T-helper 1 cell treated with Interleukin-12 subunit alpha and Interleukin-12 subunit beta and Interleukin-4 antibody, amounts not matched to agents 30 ng/mL and 1 ng/mL, for 36 hours (primary cell): ENCODE results near the gene KCNN1. TPM values are rescaled to one million over a fixed set of nuclear protein-coding genes. Genes with fewer than 3 reads are reported as not detected.
"Not testable (repeated sequence)": the region's sequence is repeated elsewhere in the genome, so short reads cannot be mapped to it uniquely, and the experiment has no call there.

Source experiments
- intact Hi-C: fragments of 100-400 bp; cut with micrococcal nuclease; formaldehyde crosslinking; loops from one replicate; pipeline ENCODE4 v1.15.1; 2024
- total RNA-seq: library from RNA; stranded (reverse); gene quantifications from 2 replicates; pipeline ENCODE4 v1.2.3, GENCODE V29; 2022

The KCNN1 gene
- total RNA-seq, 1 donor from 2014 or later = 0.20 TPM

- intact Hi-C loops = loop anchor here (1.0 kb wide), 1 partner anchor 25 kb away; no protein-coding TSS in a partner anchor
Observed at GRCh38 chr19:18020212-18021085, 53.5 kb downstream of the KCNN1 start.

GRCh38 chr19:18021121-18021755, 54.3 kb downstream of the KCNN1 start:
- intact Hi-C loops = loop anchor here (1.0 kb wide), 1 partner anchor 24 kb away; no protein-coding TSS in a partner anchor

- intact Hi-C loops = loop anchor here (2.0 kb wide), 1 partner anchor 15 kb away; the partner anchor contains the start of gene ARRDC2
Observed at GRCh38 chr19:18023622-18024251, 56.8 kb downstream of the KCNN1 start.

GRCh38 chr19:18027151-18027550, 60.2 kb downstream of the KCNN1 start:
- intact Hi-C loops = no loop called here

- intact Hi-C loops = no loop called here
Observed at GRCh38 chr19:18029617-18030338, 62.9 kb downstream of the KCNN1 start.

GRCh38 chr19:18031401-18031800, 64.5 kb downstream of the KCNN1 start:
- intact Hi-C loops = not testable (repeated sequence)

- intact Hi-C loops = not testable (repeated sequence)
Observed at GRCh38 chr19:18032102-18032501, 65.2 kb downstream of the KCNN1 start.

GRCh38 chr19:18041054-18041453, 74.1 kb downstream of the KCNN1 start:
- intact Hi-C loops = no loop called here

- intact Hi-C loops = loop anchor here (2.0 kb wide), 1 partner anchor 15 kb away; no protein-coding TSS in a partner anchor
Observed at GRCh38 chr19:18043676-18044075, 76.8 kb downstream of the KCNN1 start.

GRCh38 chr19:18044825-18045304, 78.0 kb downstream of the KCNN1 start:
- intact Hi-C loops = loop anchor here (1.0 to 2.0 kb wide), 5 partner anchors 10 to 37 kb away; partner anchors contain the start of gene ARRDC2

- intact Hi-C loops = loop anchor here (1.0 to 2.0 kb wide), 5 partner anchors 10 to 37 kb away; partner anchors contain the start of gene ARRDC2
Observed at GRCh38 chr19:18045307-18046050, 78.6 kb downstream of the KCNN1 start.

GRCh38 chr19:18046059-18046718, 79.3 kb downstream of the KCNN1 start:
- intact Hi-C loops = no loop called here

GRCh38 chr19:18049385-18049784, 82.5 kb downstream of the KCNN1 start:
- intact Hi-C loops = no loop called here

Other genes starting within 250 kb of the KCNN1 start
- 70.8 and 75.5 TPM in 2 replicates for gene MAP1S, start 247.6 kb upstream of the KCNN1 start, total RNA-seq
- 94.1 and 98.7 TPM in 2 replicates for gene FCHO1, start 215.6 kb upstream of the KCNN1 start, total RNA-seq
- gene B3GNT3, start 172.0 kb upstream of the KCNN1 start, total RNA-seq = 0.61 and 0.90 TPM in 2 replicates
- 11.8 and 13.9 TPM in 2 replicates for gene INSL3, start 145.6 kb upstream of the KCNN1 start, total RNA-seq
- 336 and 345 TPM in 2 replicates for gene JAK3, start 119.1 kb upstream of the KCNN1 start, total RNA-seq
- 2,028 and 2,084 TPM in 2 replicates for gene RPL18A, start 107.2 kb upstream of the KCNN1 start, total RNA-seq
- gene SLC5A5, start 95.2 kb upstream of the KCNN1 start, total RNA-seq = 1.6 and 2.2 TPM in 2 replicates
- 64.3 and 72.2 TPM in 2 replicates for gene CCDC124, start 34.1 kb upstream of the KCNN1 start, total RNA-seq
- gene ARRDC2, start 41.1 kb downstream of the KCNN1 start, total RNA-seq = 68.1 and 80.2 TPM in 2 replicates
- gene IL12RB1, start 119.8 kb downstream of the KCNN1 start, total RNA-seq = 128 and 131 TPM in 2 replicates
- gene MAST3, start 130.7 kb downstream of the KCNN1 start, total RNA-seq = 38.9 and 39.0 TPM in 2 replicates
- gene PIK3R2, start 186.1 kb downstream of the KCNN1 start, total RNA-seq = 13.0 and 14.6 TPM in 2 replicates
- gene IFI30, start 206.7 kb downstream of the KCNN1 start, total RNA-seq = 133 and 143 TPM in 2 replicates
- 10.3 and 11.9 TPM in 2 replicates for gene MPV17L2, start 226.1 kb downstream of the KCNN1 start, total RNA-seq
- 3.6 and 4.8 TPM in 2 replicates for gene RAB3A, start 236.9 kb downstream of the KCNN1 start, total RNA-seq